ENCODE results near the gene FAM53B.

Gene FAM53B

GRCh38 chr10:124717041-124717757 is 27.0 kb downstream of the FAM53B start:
- no peak for DNase-seq (ENCODE audit: extremely low read depth, low read depth)
- no peak for TF ChIP-seq CTCF (IDR thresholded peaks at IDR 0.05; ENCODE audit: low read depth, low read length)

GRCh38 chr10:124716369-124716768 is 27.8 kb downstream of the FAM53B start:
- TF ChIP-seq CTCF (IDR thresholded peaks at IDR 0.05; ENCODE audit: low read depth, low read length), result no peak
- no peak for DNase-seq (ENCODE audit: extremely low read depth, low read depth)

- TF ChIP-seq CTCF (IDR thresholded peaks at IDR 0.05; ENCODE audit: low read depth, low read length), result no peak
- DNase-seq (ENCODE audit: extremely low read depth, low read depth), result no peak
Measured at GRCh38 chr10:124715439-124715838, 28.7 kb downstream of the FAM53B start.

- TF ChIP-seq CTCF (IDR thresholded peaks at IDR 0.05; ENCODE audit: low read depth, low read length), result no peak
- no peak for DNase-seq (ENCODE audit: extremely low read depth, low read depth)
Measured at GRCh38 chr10:124713679-124714255, 30.4 kb downstream of the FAM53B start.

- TF ChIP-seq CTCF (IDR thresholded peaks at IDR 0.05; ENCODE audit: low read depth, low read length), result no peak
Measured at GRCh38 chr10:124712704-124713407, 31.3 kb downstream of the FAM53B start.

GRCh38 chr10:124711145-124711544 is 33.0 kb downstream of the FAM53B start:
- no peak for DNase-seq (ENCODE audit: extremely low read depth, low read depth)

More at GRCh38 chr10:124712704-124713407, 31.3 kb downstream of the FAM53B start:
- no peak for DNase-seq (ENCODE audit: extremely low read depth, low read depth)

More at GRCh38 chr10:124711145-124711544, 33.0 kb downstream of the FAM53B start:
- no peak for TF ChIP-seq CTCF (IDR thresholded peaks at IDR 0.05; ENCODE audit: low read depth, low read length)

All from AG09319 (cell line).